ENCODE data around the gene SPECC1L. TPM values are rescaled to one million over a fixed set of nuclear protein-coding genes. Genes with fewer than 3 reads are reported as not detected.

The SPECC1L gene
- total RNA-seq, 2 donors from 2014 or later = 61.9 to 69.1 TPM

DNA sequence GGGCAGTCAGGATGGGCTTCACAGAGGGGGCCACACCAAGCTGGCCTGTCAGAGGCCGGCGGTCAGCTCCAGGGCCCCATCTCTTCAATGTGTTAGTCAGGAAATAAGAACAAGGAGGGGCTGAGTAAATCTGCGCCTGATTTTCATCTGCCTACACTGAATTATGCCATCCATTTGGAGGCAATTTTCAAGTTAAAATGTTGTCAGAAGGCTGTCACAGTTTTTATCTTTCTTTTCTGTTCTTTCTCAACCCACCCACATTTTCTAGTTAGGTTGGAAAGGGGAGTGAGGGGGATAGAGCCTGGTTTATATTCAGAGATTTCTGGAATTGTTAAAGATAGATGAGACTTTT is 175.6 kb downstream of the SPECC1L start:
- H3K36me3 Mint-ChIP-seq (ENCODE audit: low read depth) = no peaks in the 10 kb centered on the region
- H3K27ac Mint-ChIP-seq = no peak overlapping the region
- Histone ChIP-seq H3K27ac (ENCODE audit: low read depth, low read length) (no peak overlapping the region), H3K4me1 (ENCODE audit: control insufficient read depth, insufficient read depth, low read length) (peaks cover 27% of the 10 kb centered on the region), H3K4me3 (ENCODE audit: low read length) (no peak overlapping the region), H3K9me3 (ENCODE audit: control insufficient read depth, low read length) (peaks cover 2% of the 10 kb centered on the region), H3K36me3 (ENCODE audit: control insufficient read depth, insufficient read depth, low read length) (no peaks in the 10 kb centered on the region), H3K27me3 (ENCODE audit: control insufficient read depth, insufficient read depth, low read length, poor library complexity, severe bottlenecking) (no peaks in the 10 kb centered on the region), H3K9ac (ENCODE audit: extremely low read depth, low read length, poor library complexity, severe bottlenecking) (no peak overlapping the region)
- no peak for DNase-seq
- WGBS, 2 experiments (ENCODE audit: insufficient coverage in 1 of 2, insufficient read length in 1 of 2) = 63 to 89% methylated on average over 3 of the region's 3 CpGs
- TF ChIP-seq, protein P1, sequence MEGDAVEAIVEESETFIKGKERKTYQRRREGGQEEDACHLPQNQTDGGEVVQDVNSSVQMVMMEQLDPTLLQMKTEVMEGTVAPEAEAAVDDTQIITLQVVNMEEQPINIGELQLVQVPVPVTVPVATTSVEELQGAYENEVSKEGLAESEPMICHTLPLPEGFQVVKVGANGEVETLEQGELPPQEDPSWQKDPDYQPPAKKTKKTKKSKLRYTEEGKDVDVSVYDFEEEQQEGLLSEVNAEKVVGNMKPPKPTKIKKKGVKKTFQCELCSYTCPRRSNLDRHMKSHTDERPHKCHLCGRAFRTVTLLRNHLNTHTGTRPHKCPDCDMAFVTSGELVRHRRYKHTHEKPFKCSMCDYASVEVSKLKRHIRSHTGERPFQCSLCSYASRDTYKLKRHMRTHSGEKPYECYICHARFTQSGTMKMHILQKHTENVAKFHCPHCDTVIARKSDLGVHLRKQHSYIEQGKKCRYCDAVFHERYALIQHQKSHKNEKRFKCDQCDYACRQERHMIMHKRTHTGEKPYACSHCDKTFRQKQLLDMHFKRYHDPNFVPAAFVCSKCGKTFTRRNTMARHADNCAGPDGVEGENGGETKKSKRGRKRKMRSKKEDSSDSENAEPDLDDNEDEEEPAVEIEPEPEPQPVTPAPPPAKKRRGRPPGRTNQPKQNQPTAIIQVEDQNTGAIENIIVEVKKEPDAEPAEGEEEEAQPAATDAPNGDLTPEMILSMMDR (conservative IDR thresholded peaks at IDR 0.05) = no peak
- H3K4me1 Mint-ChIP-seq = peaks cover 31% of the 10 kb centered on the region
- no peaks in the 10 kb centered on the region for H3K27me3 Mint-ChIP-seq (ENCODE audit: insufficient read depth)
- H3K9me3 Mint-ChIP-seq = peaks cover 1% of the 10 kb centered on the region
- no peak overlapping the region for H3K4me3 Mint-ChIP-seq

DNA sequence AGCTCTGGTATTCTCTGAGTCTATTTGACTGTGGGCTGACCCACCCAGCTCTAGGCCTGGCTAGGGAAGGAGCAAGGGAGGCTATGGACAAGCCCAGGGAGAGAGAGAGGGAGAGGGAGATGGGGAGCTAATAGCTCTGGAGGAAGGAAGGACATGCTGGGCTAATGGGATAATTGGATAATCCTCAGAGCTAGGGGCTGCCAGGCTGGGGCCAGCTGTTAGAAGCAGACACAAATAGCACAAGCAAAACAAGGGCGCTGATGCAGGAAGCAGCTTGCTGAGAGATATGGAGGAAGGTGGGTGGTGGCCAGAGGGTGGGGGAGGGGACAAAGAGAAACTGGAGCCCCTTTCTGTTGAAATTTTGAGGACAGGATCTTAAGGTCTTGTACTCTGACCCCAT is 180.0 kb downstream of the SPECC1L start:
- no peaks in the 10 kb centered on the region for H3K27me3 Mint-ChIP-seq (ENCODE audit: insufficient read depth)
- 20 to 48% methylated on average over 1 of the region's 1 CpG for WGBS, 2 experiments (ENCODE audit: insufficient coverage in 1 of 2, insufficient read length in 1 of 2)
- H3K27ac Mint-ChIP-seq = no peak overlapping the region

DNA sequence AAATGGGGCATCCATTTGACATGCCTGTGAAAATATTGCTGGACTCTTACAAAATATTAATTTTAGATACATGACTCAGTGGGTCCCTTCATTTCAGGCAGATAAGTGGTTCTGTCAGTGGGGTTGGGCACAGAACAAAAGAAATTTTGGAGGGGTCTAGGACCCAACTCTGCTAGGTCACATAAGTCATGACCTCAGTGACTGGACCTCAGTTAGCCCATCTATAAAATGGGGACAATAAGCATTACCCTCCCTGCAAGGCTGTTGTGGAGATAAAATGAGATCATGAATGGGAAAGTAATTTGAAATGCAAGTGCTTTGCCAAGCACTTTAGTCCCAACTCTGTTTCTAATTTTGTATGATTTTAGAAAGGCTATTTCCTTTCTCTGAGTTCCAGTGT is 180.5 kb downstream of the SPECC1L start:
- Histone ChIP-seq H3K4me3 (ENCODE audit: low read length) (peak overlapping the region; percentile 14), H3K36me3 (ENCODE audit: control insufficient read depth, insufficient read depth, low read length) (no peaks in the 10 kb centered on the region), H3K27me3 (ENCODE audit: control insufficient read depth, insufficient read depth, low read length, poor library complexity, severe bottlenecking) (no peaks in the 10 kb centered on the region), H3K27ac (ENCODE audit: low read depth, low read length) (no peak overlapping the region), H3K4me1 (ENCODE audit: control insufficient read depth, insufficient read depth, low read length) (peaks cover 15% of the 10 kb centered on the region), H3K9me3 (ENCODE audit: control insufficient read depth, low read length) (peaks cover 10% of the 10 kb centered on the region), H3K9ac (ENCODE audit: extremely low read depth, low read length, poor library complexity, severe bottlenecking) (no peak overlapping the region)
- Mint-ChIP-seq H3K36me3 (ENCODE audit: low read depth) (no peaks in the 10 kb centered on the region), H3K27ac (no peak overlapping the region), H3K4me3 (no peak overlapping the region), H3K9me3 (peaks cover 1% of the 10 kb centered on the region), H3K4me1 (peaks cover 20% of the 10 kb centered on the region), H3K27me3 (ENCODE audit: insufficient read depth) (no peaks in the 10 kb centered on the region)
- peak; percentile 14 for DNase-seq
- TF ChIP-seq, protein P1 (conservative IDR thresholded peaks at IDR 0.05) = no peak

More for the DNA sequence above, 180.0 kb downstream of the SPECC1L start:
- H3K36me3 Mint-ChIP-seq (ENCODE audit: low read depth) = no peaks in the 10 kb centered on the region
- Histone ChIP-seq H3K9me3 (ENCODE audit: control insufficient read depth, low read length) (peaks cover 10% of the 10 kb centered on the region), H3K4me1 (ENCODE audit: control insufficient read depth, insufficient read depth, low read length) (peaks cover 20% of the 10 kb centered on the region), H3K36me3 (ENCODE audit: control insufficient read depth, insufficient read depth, low read length) (no peaks in the 10 kb centered on the region), H3K4me3 (ENCODE audit: low read length) (peak overlapping the region; percentile 14), H3K27me3 (ENCODE audit: control insufficient read depth, insufficient read depth, low read length, poor library complexity, severe bottlenecking) (no peaks in the 10 kb centered on the region), H3K27ac (ENCODE audit: low read depth, low read length) (no peak overlapping the region), H3K9ac (ENCODE audit: extremely low read depth, low read length, poor library complexity, severe bottlenecking) (no peak overlapping the region)
- peaks cover 22% of the 10 kb centered on the region for H3K4me1 Mint-ChIP-seq
- H3K4me3 Mint-ChIP-seq = no peak overlapping the region
- TF ChIP-seq, protein P1 (conservative IDR thresholded peaks at IDR 0.05) = no peak
- peaks cover 1% of the 10 kb centered on the region for H3K9me3 Mint-ChIP-seq
- peak; percentile 60 for DNase-seq
